NCI-H226 (cell line): ENCODE results near the gene TM9SF2.

Experiments used
- DNase-seq: peaks from one replicate; pipeline ENCODE4 v3.0.0-alpha.2; 2015

TM9SF2 gene

DNA sequence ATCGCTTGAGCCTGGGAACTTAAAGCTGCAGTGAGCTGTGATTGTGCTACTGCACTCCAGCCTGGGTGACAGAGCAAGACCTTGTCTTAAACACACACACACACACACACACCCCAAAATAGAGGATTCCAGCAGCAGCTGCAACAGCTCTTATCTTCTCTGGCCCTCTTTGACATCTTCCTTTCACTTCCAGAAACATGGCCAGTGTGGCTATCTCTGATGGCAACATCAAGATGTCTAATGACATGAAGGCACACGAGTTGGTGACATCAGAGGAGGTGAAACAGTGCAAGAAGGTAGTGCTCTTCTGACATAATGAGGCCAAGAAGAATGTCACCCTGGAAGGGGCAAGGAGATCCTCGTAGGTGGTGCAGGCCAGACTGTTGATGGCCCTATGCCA, 81.2 kb downstream of the TM9SF2 start:
- no peak for DNase-seq

DNA sequence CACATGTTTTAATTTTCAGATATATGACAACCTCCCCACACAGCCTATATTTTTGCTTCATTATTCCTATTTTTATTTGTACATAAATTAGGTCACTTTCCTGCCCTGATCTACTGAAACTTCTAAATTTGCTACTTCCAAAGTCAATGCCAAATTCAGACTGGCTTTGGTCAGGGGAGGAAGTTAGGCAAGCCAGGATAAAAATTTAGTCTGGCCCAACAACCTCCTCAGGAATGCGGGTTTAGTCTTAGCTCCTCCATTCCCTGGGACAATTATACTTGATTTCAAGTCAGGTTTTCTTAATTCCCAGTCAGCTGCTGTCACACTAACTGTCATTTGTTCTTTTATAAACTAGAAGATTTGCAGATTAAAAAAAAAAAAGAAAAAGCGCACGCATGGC, 84.3 kb downstream of the TM9SF2 start:
- DNase-seq = no peak

DNA sequence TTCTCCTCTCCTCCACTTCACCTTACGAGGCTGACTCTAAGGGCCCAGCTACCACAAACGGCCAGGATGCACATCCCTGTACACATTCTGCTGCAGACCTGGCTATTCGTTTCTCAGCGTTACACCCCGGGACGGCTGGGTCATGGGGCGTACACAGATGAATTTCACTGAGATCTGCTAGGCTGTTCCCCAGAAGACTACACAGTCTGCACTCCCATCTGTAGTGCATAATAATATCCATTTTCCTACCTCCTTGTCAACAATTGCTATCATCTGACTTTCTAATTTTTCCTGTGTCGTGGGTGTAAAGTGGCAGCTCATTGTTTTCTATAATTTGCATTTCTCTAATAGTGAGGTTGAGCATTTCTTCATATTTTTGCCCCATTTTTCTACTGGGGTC, 85.7 kb downstream of the TM9SF2 start:
- no peak for DNase-seq

DNA sequence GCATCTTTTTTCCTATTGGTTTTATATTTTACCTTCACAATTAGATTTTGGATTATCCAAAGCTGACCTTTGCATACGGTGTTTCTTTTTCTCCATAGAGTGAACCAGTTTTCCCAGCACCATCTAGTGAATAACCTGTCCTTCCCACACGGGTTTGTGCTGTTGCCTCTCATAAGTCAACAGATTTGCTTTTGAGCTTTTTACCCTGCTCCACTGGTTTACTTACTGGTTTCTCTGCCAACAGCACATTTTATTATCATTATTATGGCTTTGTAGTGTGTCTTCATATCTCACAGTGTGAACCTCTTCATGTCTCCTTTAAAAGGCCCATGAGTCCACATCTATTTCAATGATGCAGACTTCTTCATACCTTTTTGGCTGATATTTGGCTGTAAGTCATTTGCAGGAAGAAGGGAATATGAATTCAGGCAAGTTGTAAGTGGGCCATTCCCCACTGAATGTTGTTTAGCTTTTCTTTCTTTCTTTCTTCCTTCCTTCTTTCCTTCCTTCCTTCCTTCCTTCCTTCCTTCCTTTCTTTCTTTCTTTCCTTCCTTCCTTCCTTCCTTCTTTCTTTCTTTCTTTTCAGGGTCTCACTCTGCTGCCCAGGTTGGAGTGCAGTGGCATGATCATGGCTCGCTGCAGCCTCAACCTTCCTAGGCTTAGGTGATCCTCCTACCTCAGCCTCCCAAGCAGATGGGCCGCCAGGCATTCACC, 86.8 kb downstream of the TM9SF2 start:
- no peak for DNase-seq

DNA sequence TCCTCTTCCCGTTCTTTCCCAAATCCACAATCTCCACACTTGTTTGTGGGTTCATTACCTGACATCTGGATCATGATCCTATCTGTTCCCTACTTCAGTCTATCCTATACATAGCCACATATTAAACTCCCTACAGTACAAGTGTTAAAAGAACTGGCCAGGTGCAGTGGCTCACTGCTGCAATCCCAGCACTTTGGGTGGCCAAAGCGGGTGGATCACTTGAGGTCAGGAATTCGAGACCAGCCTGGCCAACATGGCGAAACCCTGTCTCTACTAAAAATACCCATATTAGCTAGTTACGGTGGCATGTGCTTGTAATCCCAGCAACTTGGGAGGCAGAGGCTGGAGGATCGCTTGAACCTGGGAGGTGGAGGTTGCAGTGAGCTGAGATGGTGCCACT, 88.3 kb downstream of the TM9SF2 start:
- no peak for DNase-seq

DNA sequence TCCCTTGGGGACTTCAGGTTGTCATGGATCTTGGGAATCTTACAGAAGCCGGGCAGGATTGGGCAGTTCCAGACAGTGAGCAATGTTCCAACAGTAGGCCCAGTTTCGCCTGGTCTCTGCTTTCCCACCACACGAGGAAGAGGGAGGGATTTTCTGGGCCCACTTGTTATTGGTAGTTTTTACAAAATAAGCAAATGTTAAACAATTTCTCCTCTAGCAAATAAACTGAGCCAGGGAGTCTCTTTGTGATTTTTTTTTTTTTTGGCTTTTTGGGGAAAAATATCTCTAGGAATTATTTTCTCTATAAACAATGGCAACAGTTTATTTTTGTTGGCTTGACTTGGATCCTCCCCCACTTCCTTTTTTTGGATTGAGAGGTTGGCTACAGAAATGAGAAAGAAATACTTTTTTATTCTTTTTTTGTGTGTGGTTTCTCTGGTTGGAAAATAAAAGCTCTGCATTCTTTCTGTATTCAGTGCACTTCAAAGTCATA, 89.3 kb downstream of the TM9SF2 start:
- DNase-seq = no peak

DNA sequence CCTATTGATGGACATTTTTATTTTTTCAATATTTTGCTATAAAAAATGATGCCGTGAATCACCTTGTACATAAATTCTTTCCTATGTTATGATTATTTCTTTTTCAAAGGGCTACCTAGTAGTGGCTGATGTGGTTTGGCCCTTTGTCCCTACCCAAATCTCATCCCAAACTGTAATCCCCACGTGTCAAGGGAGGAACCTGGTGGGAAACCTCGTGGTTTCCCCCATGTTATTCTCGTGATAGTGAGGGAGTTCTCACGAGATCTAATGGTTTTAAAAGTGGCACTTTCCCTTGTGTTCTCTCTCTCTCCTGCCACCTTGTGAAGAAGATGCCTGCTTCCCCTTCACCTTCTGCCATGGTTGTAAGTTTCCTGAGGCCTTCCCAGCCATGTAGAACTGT, 94.9 kb downstream of the TM9SF2 start:
- DNase-seq = no peak

DNA sequence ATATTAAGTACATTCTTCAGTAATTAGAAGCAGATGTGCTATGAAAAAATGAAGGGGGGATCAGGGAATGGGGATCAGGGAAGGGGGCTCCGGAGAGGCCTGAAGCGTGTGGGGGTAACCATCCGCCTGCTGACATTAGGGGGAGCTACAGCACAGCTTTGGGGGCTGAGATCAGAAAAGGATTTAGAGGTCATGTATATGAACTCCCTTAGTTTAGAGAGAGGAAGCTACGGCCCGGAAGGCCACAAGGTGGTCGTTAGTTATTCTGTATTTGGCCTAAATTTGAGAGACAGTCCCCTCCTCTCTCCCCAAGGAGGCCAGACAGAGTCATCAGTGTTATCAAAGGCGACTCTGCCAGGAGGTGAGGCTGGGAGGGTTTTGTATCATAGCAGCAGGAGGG, 99.0 kb downstream of the TM9SF2 start:
- no peak for DNase-seq

DNA sequence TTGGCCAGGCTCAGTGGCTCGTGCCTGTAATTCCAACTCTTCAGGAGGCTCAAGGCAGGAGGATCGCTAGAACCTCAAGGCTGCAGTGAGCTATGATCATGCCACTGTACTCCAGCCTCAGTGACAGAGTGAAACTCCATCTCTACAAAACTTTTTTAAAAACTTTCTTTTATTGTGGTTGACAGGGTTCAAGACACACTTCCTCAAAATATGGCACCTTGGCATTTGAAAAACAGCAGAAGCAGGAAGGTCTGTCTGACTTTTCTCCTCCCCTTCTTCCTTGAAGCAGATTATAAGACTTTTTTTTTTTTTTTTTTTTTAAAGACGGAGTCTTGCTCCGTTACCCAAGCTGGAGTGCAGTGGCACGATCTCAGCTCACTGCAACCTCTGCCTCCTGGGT, 100.3 kb downstream of the TM9SF2 start:
- DNase-seq = no peak

DNA sequence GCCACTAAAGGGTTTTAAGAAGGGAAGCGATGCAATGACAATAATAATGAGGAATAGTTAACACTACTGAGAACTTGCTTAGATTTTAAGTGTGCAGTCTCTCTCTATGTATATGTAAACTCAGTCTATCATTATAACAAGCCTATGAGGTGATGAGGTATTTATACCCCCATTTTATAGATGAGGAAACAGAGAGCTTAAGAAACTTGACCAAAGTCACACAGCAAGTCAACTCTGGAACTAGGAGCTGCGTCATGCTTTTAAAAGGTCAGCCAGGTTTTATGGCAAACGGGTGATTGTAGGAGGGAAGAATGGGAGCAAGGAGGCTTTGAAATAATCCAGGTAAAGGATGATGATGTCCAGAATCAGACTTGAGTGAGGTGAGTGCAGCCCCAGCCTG, 103.4 kb downstream of the TM9SF2 start:
- DNase-seq = no peak

DNA sequence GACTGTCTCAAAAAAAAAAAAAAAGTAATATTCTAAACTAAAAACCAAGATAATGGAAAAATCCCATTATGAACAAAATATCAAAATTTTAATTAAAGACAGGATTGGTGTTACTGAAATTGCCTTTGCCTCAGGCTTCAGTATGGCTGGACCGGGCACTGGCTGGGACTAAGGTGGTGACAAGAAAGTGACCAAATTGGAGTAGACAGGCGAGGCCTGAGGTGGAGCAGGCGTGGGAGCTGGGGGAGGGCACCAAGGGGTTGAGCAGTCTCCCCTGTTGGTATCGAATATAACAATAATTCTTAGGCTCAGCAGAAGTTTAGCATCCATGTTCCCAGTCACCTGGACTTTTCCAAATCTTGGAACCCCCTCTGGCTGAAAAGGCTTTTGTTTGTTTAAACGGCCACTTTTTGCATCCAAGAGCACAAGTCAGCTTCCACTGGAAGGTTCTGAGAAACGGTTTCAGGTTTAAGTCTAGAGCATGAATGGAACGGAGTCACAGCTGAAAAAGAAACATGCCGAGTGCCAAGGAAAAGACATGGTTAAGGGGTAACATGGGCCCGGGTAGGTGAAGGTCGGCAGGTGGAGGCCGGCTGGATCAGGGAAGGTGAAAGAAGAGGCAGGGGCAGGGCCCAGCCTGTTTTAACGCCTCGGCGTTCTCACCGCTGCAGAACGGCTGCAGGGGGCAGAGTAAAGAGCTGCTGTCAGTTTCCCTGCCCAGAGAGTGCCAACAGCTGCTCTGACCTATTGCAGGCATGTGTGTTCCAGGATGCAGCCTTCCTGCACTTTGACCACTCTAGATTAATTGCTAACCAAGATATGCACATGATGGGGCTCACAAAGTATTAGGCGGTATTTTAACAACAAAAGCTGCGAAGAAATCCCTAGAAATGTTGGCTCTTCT, 104.4 kb downstream of the TM9SF2 start:
- DNase-seq = no peak

DNA sequence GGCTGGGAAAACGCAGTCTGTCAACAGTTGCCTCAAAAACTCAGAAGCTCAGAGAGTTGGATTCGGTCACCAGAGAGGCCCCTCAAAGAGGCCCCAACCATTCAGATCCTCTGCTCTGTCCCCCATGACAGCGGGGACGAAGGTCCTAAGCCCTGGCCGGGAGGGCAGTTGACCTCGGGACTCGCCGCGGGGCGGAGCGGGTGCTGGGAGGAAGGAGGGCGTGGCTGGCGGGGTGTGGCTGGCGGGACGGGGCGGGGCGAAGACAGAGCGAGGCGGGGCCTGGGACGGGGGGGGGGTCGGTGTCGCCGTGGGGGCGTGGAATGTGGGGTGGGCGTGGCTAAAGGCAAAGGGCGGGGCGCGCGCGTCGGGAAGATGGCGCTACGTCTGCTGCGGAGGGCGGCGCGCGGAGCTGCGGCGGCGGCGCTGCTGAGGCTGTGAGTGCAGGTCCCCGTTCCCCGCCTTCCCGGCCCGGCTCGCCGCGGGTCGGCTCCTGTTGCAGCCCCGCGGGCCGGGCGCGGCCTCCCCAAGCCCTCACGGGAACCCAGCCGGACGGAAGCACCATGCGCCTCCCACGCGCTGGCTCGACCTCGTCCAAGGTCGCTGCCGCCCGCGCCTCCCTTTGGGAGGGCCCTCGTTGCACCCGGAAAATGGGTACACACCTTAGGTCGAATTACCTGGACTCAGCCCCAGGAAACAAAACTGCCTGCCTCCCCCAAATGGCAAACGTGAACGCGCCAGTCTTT, 105.2 kb downstream of the TM9SF2 start, which contains the start of gene CLYBL:
Gene CLYBL (plus strand): TSS at position 367 of the 743 bp plus-strand sequence.
- peak; percentile 57 for DNase-seq

DNA sequence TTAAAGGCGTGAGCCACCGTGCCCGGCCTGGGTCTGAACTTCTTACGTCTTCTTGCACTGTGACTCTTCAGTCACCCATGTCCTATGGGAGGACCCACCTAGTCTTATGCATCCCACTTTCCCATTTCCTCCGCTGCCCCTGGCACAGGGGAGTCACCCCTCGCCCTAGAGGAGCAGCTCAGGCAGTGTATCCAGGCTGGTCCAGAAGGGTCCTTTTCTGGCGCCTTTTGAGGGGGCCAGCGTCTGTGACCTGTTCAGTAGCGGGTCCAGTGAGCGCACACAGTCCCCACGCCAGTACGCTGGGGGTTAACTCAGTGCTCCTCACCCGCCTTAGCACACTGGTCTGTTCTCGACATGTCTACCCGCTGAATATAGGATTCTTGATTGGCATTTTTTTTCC, 107.1 kb downstream of the TM9SF2 start:
- no peak for DNase-seq

DNA sequence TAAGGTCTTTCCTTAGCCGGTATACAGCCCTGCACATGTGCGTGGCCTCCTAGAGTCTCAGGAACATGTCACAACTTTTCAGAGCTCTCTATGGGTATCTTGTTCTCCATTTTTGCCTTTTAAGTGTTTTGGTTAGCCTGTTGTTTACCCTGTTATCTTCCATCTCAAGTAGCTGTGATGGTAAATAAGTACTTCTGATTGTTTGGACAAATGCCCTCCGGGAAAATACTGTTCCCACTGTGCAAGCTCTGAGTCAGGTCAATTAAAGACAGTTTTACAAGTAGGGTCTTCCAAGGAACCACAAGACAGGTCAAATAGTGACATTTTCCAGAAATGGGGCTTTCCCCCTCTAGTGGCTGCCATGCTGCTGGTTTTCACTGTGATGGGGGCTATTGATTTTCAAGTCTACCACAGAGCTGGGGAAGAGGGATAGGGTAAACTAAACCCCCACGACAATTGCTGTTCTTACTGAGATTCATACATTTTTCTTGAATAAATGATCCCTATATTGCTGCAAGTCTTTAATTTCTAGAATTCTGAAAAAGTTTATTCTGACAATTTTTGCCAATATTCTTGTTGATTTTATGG, 109.5 kb downstream of the TM9SF2 start:
- no peak for DNase-seq
